GM12892 (cell line): Measurements from ENCODE around the gene OSBP.

Experiments used
- POLR2A ChIP-seq: IDR thresholded peaks from 2 replicates; pipeline ENCODE4 v1.6.1; 2011; ENCODE audit warnings: low read depth, low read length, control low read depth
- TAF1 ChIP-seq: IDR thresholded peaks from 2 replicates; pipeline ENCODE4 v1.6.1; 2011; ENCODE audit warnings: low read depth, mild to moderate bottlenecking, control low read depth, low read length, borderline replicate concordance

GRCh38 chr11:59600636-59601035, 14.9 kb downstream of the OSBP start:
- TF ChIP-seq POLR2A (no peak), TAF1 (no peak)
